IMR-90 (cell line): Measurements from ENCODE around the gene PIPOX. TPM values are rescaled to one million over a fixed set of nuclear protein-coding genes. Genes with fewer than 3 reads are reported as not detected.

Experiments used
- ATAC-seq: fragments of 200-7000 bp; cut with Tn5 transposase; 2 replicates; pipeline ENCODE4 v1.9.1; 2020; ENCODE audit warnings: low read depth, mild to moderate bottlenecking, moderate library complexity
- BruUV-seq: library from RNA; stranded (reverse); fragments of 400-500 nt; replicated peaks from 2 replicates; lab custom pipeline; 2021; lab: Mats Ljungman, UMichigan
- CTCF ChIA-PET: fragments of 300-600 bp; formaldehyde crosslinking; extraction: SDS; loops from one replicate; lab custom pipeline; 2021; ENCODE audit warnings: antibody characterized with exemption; lab: Yijun Ruan, JAX
- POLR2A ChIA-PET: fragments of 300-600 bp; sonication (Branson Sonifier 250); formaldehyde crosslinking; loops from one replicate; lab custom pipeline; 2022; ENCODE audit warnings: antibody characterized with exemption; ENCODE audit not compliant: unreplicated experiment; lab: Charles Lee
- DNase-seq: peaks from one replicate; pipeline ENCODE4 v3.0.0; 2013
- H2AFZ ChIP-seq: replicated peaks from 2 replicates; pipeline ENCODE3; 2013; ENCODE audit warnings: low read length, mild to moderate bottlenecking; ENCODE audit not compliant: poor library complexity
- H2AK5ac ChIP-seq: 2 replicates; pipeline ENCODE4 v1.6.1; 2013; ENCODE audit warnings: low read depth, low read length, inconsistent platforms
- H2AK9ac ChIP-seq: replicated peaks from 2 replicates; pipeline ENCODE3; 2013; ENCODE audit warnings: mild to moderate bottlenecking, low read depth, low read length, moderate library complexity; ENCODE audit not compliant: poor library complexity
- H2BK120ac ChIP-seq: 2 replicates; pipeline ENCODE4 v1.6.1; 2013; ENCODE audit warnings: low read depth, low read length, inconsistent platforms
- H2BK15ac ChIP-seq: 3 replicates; pipeline ENCODE4 v1.6.1; 2013; ENCODE audit warnings: low read depth, low read length, inconsistent platforms
- H2BK20ac ChIP-seq: 2 replicates; pipeline ENCODE4 v1.6.1; 2013; ENCODE audit warnings: low read depth, mild to moderate bottlenecking, inconsistent platforms, low read length, moderate library complexity
- H2BK5ac ChIP-seq: 2 replicates; pipeline ENCODE4 v1.6.1; 2013; ENCODE audit warnings: mild to moderate bottlenecking, low read depth, low read length, inconsistent platforms; ENCODE audit not compliant: poor library complexity, severe bottlenecking
- H3K14ac ChIP-seq: replicated peaks from 2 replicates; pipeline ENCODE4 v1.6.1; 2013; ENCODE audit warnings: low read depth, low read length, inconsistent platforms
- H3K18ac ChIP-seq: 2 replicates; pipeline ENCODE4 v1.6.1; 2013; ENCODE audit warnings: low read depth, low read length, control low read depth
- H3K23ac ChIP-seq: 2 replicates; pipeline ENCODE4 v1.6.1; 2013; ENCODE audit warnings: low read depth, low read length, inconsistent platforms
- H3K27ac ChIP-seq: 2 replicates; pipeline ENCODE4 v1.5.1; 2013; ENCODE audit warnings: mild to moderate bottlenecking, control low read depth, low read length; ENCODE audit not compliant: insufficient read depth
- H3K27me3 ChIP-seq: 2 replicates; pipeline ENCODE4 v1.6.1; 2013; ENCODE audit warnings: low read length; ENCODE audit not compliant: control insufficient read depth, insufficient read depth
- H3K36me3 ChIP-seq: 2 replicates; pipeline ENCODE4 v1.6.1; 2013; ENCODE audit warnings: low read length, mixed read lengths; ENCODE audit not compliant: control insufficient read depth, insufficient read depth
- H3K4ac ChIP-seq: 2 replicates; pipeline ENCODE4 v1.6.1; 2013; ENCODE audit warnings: low read depth, low read length, inconsistent platforms
- H3K4me1 ChIP-seq: 2 replicates; pipeline ENCODE4 v1.6.1; 2013; ENCODE audit warnings: low read length, mixed read lengths; ENCODE audit not compliant: control insufficient read depth, insufficient read depth
- H3K4me2 ChIP-seq: 2 replicates; pipeline ENCODE4 v1.6.1; 2013; ENCODE audit warnings: low read depth, mild to moderate bottlenecking, control low read depth, low read length, moderate library complexity
- H3K4me3 ChIP-seq: 2 replicates; pipeline ENCODE4 v1.5.1; 2013; ENCODE audit warnings: low read depth, mild to moderate bottlenecking, control low read depth, low read length, moderate library complexity; ENCODE audit not compliant: insufficient read depth
- H3K56ac ChIP-seq: 2 replicates; pipeline ENCODE4 v1.6.1; 2013; ENCODE audit warnings: low read length, inconsistent platforms; ENCODE audit not compliant: insufficient read depth; ENCODE audit errors: extremely low read depth
- H3K79me1 ChIP-seq, 2 experiments: 2 replicates each; pipeline ENCODE4 v1.6.1; 2013; ENCODE audit warnings: low read length in 2 of 2, inconsistent platforms in 1 of 2, low read depth in 1 of 2
- H3K9ac ChIP-seq: 2 replicates; pipeline ENCODE4 v1.6.1; 2013; ENCODE audit warnings: low read depth, low read length, control low read depth
- H3K9me1 ChIP-seq: 2 replicates; pipeline ENCODE4 v1.6.1; 2013; ENCODE audit warnings: low read length, inconsistent platforms; ENCODE audit not compliant: insufficient read depth
- H3K9me3 ChIP-seq: 2 replicates; pipeline ENCODE4 v1.6.1; 2013; ENCODE audit warnings: low read length; ENCODE audit not compliant: control insufficient read depth, insufficient read depth
- H4K20me1 ChIP-seq: 2 replicates; pipeline ENCODE4 v1.6.1; 2013; ENCODE audit warnings: low read length, inconsistent platforms; ENCODE audit not compliant: insufficient read depth
- H4K5ac ChIP-seq: 2 replicates; pipeline ENCODE4 v1.6.1; 2013; ENCODE audit warnings: mild to moderate bottlenecking, low read depth, low read length, control low read depth
- H4K8ac ChIP-seq, 2 experiments: 2 replicates each; pipeline ENCODE4 v1.6.1; 2013; ENCODE audit warnings: low read depth in 2 of 2, low read length in 2 of 2, control low read depth in 1 of 2, inconsistent platforms in 1 of 2
- H4K91ac ChIP-seq: 2 replicates; pipeline ENCODE4 v1.6.1; 2013; ENCODE audit warnings: low read depth, low read length, inconsistent platforms; ENCODE audit not compliant: insufficient read depth
- BHLHE40 ChIP-seq: fragments of 150-350 bp; IDR thresholded peaks from 2 replicates; pipeline ENCODE4 v1.6.1; 2016; ENCODE audit warnings: mild to moderate bottlenecking, low read depth, low read length
- CEBPB ChIP-seq: IDR thresholded peaks from 2 replicates; pipeline ENCODE4 v1.6.1; 2012; ENCODE audit warnings: low read depth, low read length, improper control_type of control experiment
- CHD1 ChIP-seq: IDR thresholded peaks from 2 replicates; pipeline ENCODE4 v1.6.1; 2012; ENCODE audit warnings: low read depth, low read length, improper control_type of control experiment
- CTCF ChIP-seq: conservative IDR thresholded peaks from 2 replicates; pipeline ENCODE4 v1.5.1; 2012; ENCODE audit warnings: mild to moderate bottlenecking, low read depth, low read length, improper control_type of control experiment
- ELK1 ChIP-seq: fragments of 150-350 bp; IDR thresholded peaks from 2 replicates; pipeline ENCODE4 v1.6.1; 2016; ENCODE audit warnings: low read depth, mild to moderate bottlenecking, low read length, moderate library complexity, borderline replicate concordance
- FOS ChIP-seq: fragments of 150-350 bp; IDR thresholded peaks from 2 replicates; pipeline ENCODE4 v1.6.1; 2016; ENCODE audit warnings: low read depth, low read length
- MAFK ChIP-seq: IDR thresholded peaks from 2 replicates; pipeline ENCODE4 v1.6.1; 2012; ENCODE audit warnings: low read depth, low read length, improper control_type of control experiment
- MAZ ChIP-seq: IDR thresholded peaks from 2 replicates; pipeline ENCODE4 v1.6.1; 2012; ENCODE audit warnings: low read depth, mild to moderate bottlenecking, low read length, improper control_type of control experiment, moderate library complexity, borderline replicate concordance
- MXI1 ChIP-seq: IDR thresholded peaks from 2 replicates; pipeline ENCODE4 v1.6.1; 2012; ENCODE audit warnings: low read depth, mild to moderate bottlenecking, low read length, moderate library complexity, borderline replicate concordance
- POLR2A ChIP-seq: IDR thresholded peaks from 2 replicates; pipeline ENCODE4 v1.6.1; 2012; ENCODE audit warnings: mild to moderate bottlenecking, low read depth, low read length
- RAD21 ChIP-seq: IDR thresholded peaks from 2 replicates; pipeline ENCODE4 v1.6.1; 2012; ENCODE audit warnings: low read length, improper control_type of control experiment
- RCOR1 ChIP-seq: IDR thresholded peaks from 2 replicates; pipeline ENCODE4 v1.6.1; 2012; ENCODE audit warnings: mild to moderate bottlenecking, low read length, improper control_type of control experiment; ENCODE audit not compliant: insufficient replicate concordance
- RFX5 ChIP-seq: IDR thresholded peaks from 2 replicates; pipeline ENCODE4 v1.8.0; 2012; ENCODE audit warnings: low read depth, mild to moderate bottlenecking, low read length, moderate library complexity
- SMC3 ChIP-seq: fragments of 150-350 bp; IDR thresholded peaks from 2 replicates; pipeline ENCODE4 v1.6.1; 2016; ENCODE audit warnings: low read depth, mild to moderate bottlenecking, antibody characterized with exemption, low read length, moderate library complexity
- USF2 ChIP-seq: fragments of 150-350 bp; IDR thresholded peaks from 2 replicates; pipeline ENCODE4 v1.6.1; 2017; ENCODE audit warnings: mild to moderate bottlenecking, antibody characterized with exemption, low read length, low read depth
- WGBS, 2 experiments: methylation state at CpG; one replicate each; pipeline versions ENCODE4 v1.1.5 to v1.1.7; 2013; ENCODE audit warnings: missing lambda C conversion rate in 2 of 2; ENCODE audit not compliant: insufficient read length in 1 of 2; ENCODE audit errors: extremely low coverage in 2 of 2; 5-methylcytosine and 5-hydroxymethylcytosine counted together
- dilution Hi-C: fragments of 300-500 bp; cut with HindIII; formaldehyde crosslinking; loops from one replicate; pipeline ENCODE4 v1.14.3; 2018; ENCODE audit warnings: low sequenced_read_pairs; ENCODE audit not compliant: unreplicated experiment
- in situ Hi-C: fragments of 300-500 bp; cut with MboI; formaldehyde crosslinking; loops from 3 replicates; pipeline ENCODE4 v1.14.3; 2019; ENCODE audit warnings: low sequenced_read_pairs, inconsistent platforms, mixed read lengths
- intact Hi-C: fragments of 100-400 bp; cut with micrococcal nuclease; formaldehyde crosslinking; loops from 2 replicates; pipeline ENCODE4 v1.10.0; 2022
- polyA plus RNA-seq, 3 experiments: library from polyadenylated mRNA; depleted of rRNA; stranded (reverse); fragments of >200 nt; gene quantifications; 2 replicates each; pipeline ENCODE4 v1.2.3, GENCODE V29; 2012; ENCODE audit warnings: low replicate concordance in 1 of 3
- total RNA-seq: library from RNA; depleted of rRNA; stranded (reverse); fragments of >200 nt; gene quantifications from 2 replicates; pipeline ENCODE4 v1.2.3, GENCODE V29; 2012

The PIPOX gene
- total and polyA plus RNA-seq, 2 of the 4 experiments (the other 2 are of a cell fraction), result 0.43 to 1.3 TPM

- Histone ChIP-seq H4K91ac (no peak overlapping the region), H3K4me1 (no peaks in the 10 kb centered on the region), H3K9me1 (peaks cover 6% of the 10 kb centered on the region; the same call in 1 of the 2 replicates), H2AK9ac (peak overlapping the region; percentile 28), H2BK20ac (no peak overlapping the region), H3K4me3 (no peak overlapping the region), H3K27ac (no peak overlapping the region), H3K9me3 (no peaks in the 10 kb centered on the region), H3K23ac (no peak overlapping the region), H3K27me3 (no peaks in the 10 kb centered on the region), H2BK5ac (no peak overlapping the region), H2AFZ (no peak overlapping the region), H3K14ac (no peak overlapping the region), H4K5ac (no peak overlapping the region), H3K4ac (no peak overlapping the region), H3K79me1 (no peaks in the 10 kb centered on the region), H4K8ac (no peak overlapping the region), H2AK5ac (no peak overlapping the region), H4K20me1 (no peaks in the 10 kb centered on the region; the same call in 1 of the 2 replicates), H3K56ac (no peak overlapping the region), H3K18ac (no peak overlapping the region), H2BK15ac (no peak overlapping the region), H3K4me2 (no peak overlapping the region), H3K9ac (no peak overlapping the region), H2BK120ac (no peak overlapping the region), H3K36me3 (peaks cover 43% of the 10 kb centered on the region)
- in situ Hi-C loops (no loop called here), intact Hi-C loops (no loop called here), dilution Hi-C loops (no loop called here)
- TF ChIP-seq ELK1, result no peak
- TF ChIP-seq BHLHE40, result no peak
- TF ChIP-seq CHD1, result no peak
- no peak for TF ChIP-seq RCOR1
- TF ChIP-seq FOS, result no peak
- TF ChIP-seq USF2, result no peak
- TF ChIP-seq MXI1, result no peak
- no peak for TF ChIP-seq MAFK
- TF ChIP-seq POLR2A, result no peak
- TF ChIP-seq MAZ, result no peak
- no peak for TF ChIP-seq RFX5
- TF ChIP-seq CTCF, result no peak
- TF ChIP-seq CEBPB, result no peak
- no peak for TF ChIP-seq SMC3
- no peak for TF ChIP-seq RAD21
- DNase-seq (no peak), ATAC-seq (no peak)
- BruUV-seq, result no TSS peak
- ChIA-PET POLR2A (no interaction called here), CTCF (no interaction called here)
- 78% methylated on average over 10 of the region's 33 CpGs; no CpG with 5 or more reads in 1 of the 2 experiments for WGBS, 2 experiments
Measured at GRCh38 chr17:29079887-29080286, 36.9 kb downstream of the PIPOX start.
